ENCODE results near the gene BDH2. TPM values are rescaled to one million over a fixed set of nuclear protein-coding genes. Genes with fewer than 3 reads are reported as not detected.

The BDH2 gene
- total and polyA plus RNA-seq, 2 donors (not counting 1 experiment from before 2014, with no cell fraction given): 67.2 to 70.5 TPM

DNA sequence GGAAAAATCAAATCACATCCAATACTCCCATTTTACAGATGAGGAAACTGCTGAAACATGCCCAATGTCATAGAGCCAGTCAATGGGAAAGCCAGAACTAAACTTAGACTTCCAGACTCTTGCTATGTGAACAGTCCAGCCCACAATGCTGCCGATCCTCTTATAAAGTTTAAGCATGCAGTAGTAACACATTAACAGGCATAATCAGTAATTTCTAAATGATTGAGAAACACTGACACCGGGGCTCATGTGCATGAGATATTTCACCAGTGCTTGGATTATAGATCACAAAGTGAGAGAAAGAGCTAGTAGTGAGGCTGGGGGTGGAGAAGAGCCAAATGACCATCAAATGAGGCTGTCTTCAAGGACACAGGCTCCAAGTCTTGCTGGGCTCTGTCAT lies 2.5 kb downstream of the BDH2 start:
- Histone ChIP-seq H3K79me2 (ENCODE audit: control insufficient read depth, insufficient read depth, low read length) (no peaks in the 10 kb centered on the region), H3K4me3 (replicated peaks in 1 of 4; ENCODE audit: control extremely low read depth in 1 of 4, insufficient read depth in 1 of 4, low read depth in 3 of 4, low read length in 4 of 4) (no peak overlapping the region), H3K27ac (ENCODE audit: insufficient read depth, low read length) (no peak overlapping the region), H3K4me1 (ENCODE audit: control insufficient read depth, extremely low read depth, insufficient read depth, low read length) (peaks cover 4% of the 10 kb centered on the region), H3K4me2 (ENCODE audit: extremely low read depth, insufficient read depth, low read length) (no peak overlapping the region), H3K9ac (ENCODE audit: insufficient read depth, low read length) (no peak overlapping the region), H3K9me3 (ENCODE audit: control insufficient read depth, insufficient read depth, low read depth, low read length) (no peaks in the 10 kb centered on the region), H3K27me3 (ENCODE audit: control insufficient read depth, insufficient read depth, low read length) (no peaks in the 10 kb centered on the region), H2AFZ (ENCODE audit: low read length) (no peak overlapping the region), H3K36me3 (ENCODE audit: control insufficient read depth, insufficient read depth, low read length) (no peaks in the 10 kb centered on the region), H4K20me1 (ENCODE audit: control insufficient read depth, extremely low read depth, insufficient read depth, low read length) (no peaks in the 10 kb centered on the region)
- DNase-seq (ENCODE audit: low read depth in 2 of 2): no peak
- no peak for TF ChIP-seq EZH2 (IDR thresholded peaks at IDR 0.05; ENCODE audit: low read length, missing control alignments)
- no peak for TF ChIP-seq CTCF (conservative IDR thresholded peaks at IDR 0.05 in 1 of 2, IDR thresholded peaks at IDR 0.05 in 1 of 2; ENCODE audit: low read depth in 1 of 2, low read length in 2 of 2)

DNA sequence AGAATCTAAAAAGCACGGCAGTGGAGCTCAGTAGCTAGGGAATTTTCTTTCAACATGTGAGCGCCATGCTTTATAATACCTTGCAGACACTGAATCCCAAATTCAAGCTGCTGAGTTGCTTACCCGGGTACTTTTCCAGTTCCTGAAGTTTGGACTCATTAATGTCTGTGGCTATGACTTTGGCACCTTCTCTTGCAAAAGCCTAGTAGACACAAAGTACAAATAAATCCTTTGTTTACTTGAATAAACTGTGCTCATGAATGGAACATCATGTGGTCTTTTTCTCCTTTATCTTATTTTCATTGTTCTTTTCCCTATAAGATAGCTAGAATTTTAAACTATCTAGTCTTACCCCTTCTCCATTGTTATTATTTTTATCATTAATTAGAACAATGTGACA lies 4.6 kb downstream of the BDH2 start:
- no peaks in the 10 kb centered on the region for H3K36me3 ChIP-seq (ENCODE audit: control insufficient read depth, insufficient read depth, low read length)
- TF ChIP-seq EZH2 (IDR thresholded peaks at IDR 0.05; ENCODE audit: low read length, missing control alignments): no peak
- TF ChIP-seq CTCF (conservative IDR thresholded peaks at IDR 0.05 in 1 of 2, IDR thresholded peaks at IDR 0.05 in 1 of 2; ENCODE audit: low read depth in 1 of 2, low read length in 2 of 2): no peak
- no peak overlapping the region for H3K27ac ChIP-seq (ENCODE audit: insufficient read depth, low read length)

DNA sequence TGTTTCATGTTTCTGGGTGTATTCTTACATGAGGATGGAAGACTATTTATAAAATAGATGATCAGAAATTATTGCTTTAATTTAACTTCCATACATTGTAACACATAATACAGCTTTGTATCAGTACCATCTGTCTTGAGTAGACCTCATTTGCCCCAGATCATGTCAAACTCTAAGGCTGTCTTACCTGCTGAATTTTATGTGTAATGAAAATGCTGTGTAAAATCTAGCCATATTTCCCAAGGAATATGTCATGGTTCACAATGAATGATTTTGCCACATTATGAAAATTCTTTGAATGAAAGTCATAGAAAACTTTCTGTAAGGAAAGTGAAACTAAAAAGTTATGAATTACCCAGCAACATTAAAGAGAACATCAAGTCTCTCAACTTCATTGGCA lies 7.4 kb downstream of the BDH2 start:
- Histone ChIP-seq H3K9ac (ENCODE audit: insufficient read depth, low read length) (no peak overlapping the region), H2AFZ (ENCODE audit: low read length) (no peak overlapping the region), H4K20me1 (ENCODE audit: control insufficient read depth, extremely low read depth, insufficient read depth, low read length) (no peaks in the 10 kb centered on the region), H3K4me2 (ENCODE audit: extremely low read depth, insufficient read depth, low read length) (peak overlapping the region; percentile 60), H3K27ac (ENCODE audit: insufficient read depth, low read length) (no peak overlapping the region), H3K79me2 (ENCODE audit: control insufficient read depth, insufficient read depth, low read length) (no peaks in the 10 kb centered on the region), H3K4me3 (replicated peaks in 1 of 4; ENCODE audit: control extremely low read depth in 1 of 4, insufficient read depth in 1 of 4, low read depth in 3 of 4, low read length in 4 of 4) (no peak overlapping the region), H3K27me3 (ENCODE audit: control insufficient read depth, insufficient read depth, low read length) (no peaks in the 10 kb centered on the region), H3K9me3 (ENCODE audit: control insufficient read depth, insufficient read depth, low read depth, low read length) (no peaks in the 10 kb centered on the region), H3K4me1 (ENCODE audit: control insufficient read depth, extremely low read depth, insufficient read depth, low read length) (no peaks in the 10 kb centered on the region), H3K36me3 (ENCODE audit: control insufficient read depth, insufficient read depth, low read length) (no peaks in the 10 kb centered on the region)
- DNase-seq (ENCODE audit: low read depth in 2 of 2): no peak
- TF ChIP-seq CTCF (conservative IDR thresholded peaks at IDR 0.05 in 1 of 2, IDR thresholded peaks at IDR 0.05 in 1 of 2; ENCODE audit: low read depth in 1 of 2, low read length in 2 of 2) (no peak), EZH2 (IDR thresholded peaks at IDR 0.05; ENCODE audit: low read length, missing control alignments) (no peak)

More for the DNA sequence above, 4.6 kb downstream of the BDH2 start:
- Histone ChIP-seq H4K20me1 (ENCODE audit: control insufficient read depth, extremely low read depth, insufficient read depth, low read length) (no peaks in the 10 kb centered on the region), H3K9ac (ENCODE audit: insufficient read depth, low read length) (no peak overlapping the region), H3K9me3 (ENCODE audit: control insufficient read depth, insufficient read depth, low read depth, low read length) (no peaks in the 10 kb centered on the region), H3K79me2 (ENCODE audit: control insufficient read depth, insufficient read depth, low read length) (no peaks in the 10 kb centered on the region), H3K4me3 (replicated peaks in 1 of 4; ENCODE audit: control extremely low read depth in 1 of 4, insufficient read depth in 1 of 4, low read depth in 3 of 4, low read length in 4 of 4) (no peak overlapping the region), H2AFZ (ENCODE audit: low read length) (no peak overlapping the region), H3K27me3 (ENCODE audit: control insufficient read depth, insufficient read depth, low read length) (no peaks in the 10 kb centered on the region), H3K4me2 (ENCODE audit: extremely low read depth, insufficient read depth, low read length) (no peak overlapping the region), H3K4me1 (ENCODE audit: control insufficient read depth, extremely low read depth, insufficient read depth, low read length) (peaks cover 4% of the 10 kb centered on the region)
- no peak for DNase-seq (ENCODE audit: low read depth in 2 of 2)
